Panc1 (cell line): ENCODE data around the gene FBXO9. TPM values are rescaled to one million over a fixed set of nuclear protein-coding genes. Genes with fewer than 3 reads are reported as not detected.

Experiments used
- ATAC-seq: fragments of 200-7000 bp; cut with Tn5 transposase; 2 replicates; pipeline ENCODE4 v1.9.1; 2020; ENCODE audit warnings: mild to moderate bottlenecking, moderate library complexity
- BruUV-seq: library from RNA; stranded (reverse); fragments of 400-500 nt; replicated peaks from 2 replicates; lab custom pipeline; 2021; lab: Mats Ljungman, UMichigan
- CTCF ChIA-PET: fragments of 300-600 bp; sonication (Branson Sonifier 250); formaldehyde crosslinking; loops from one replicate; lab custom pipeline; 2022; ENCODE audit warnings: antibody characterized with exemption; lab: Charles Lee
- POLR2A ChIA-PET: fragments of 300-600 bp; sonication (Branson Sonifier 250); formaldehyde crosslinking; loops from one replicate; lab custom pipeline; 2022; ENCODE audit warnings: antibody characterized with exemption; lab: Charles Lee
- DNase-seq: peaks from one replicate; pipeline ENCODE4 v3.0.0-alpha.2; 2010; ENCODE audit warnings: low read depth, low spot score
- H3K27ac ChIP-seq: 2 replicates; pipeline ENCODE4 v1.5.1; 2011; ENCODE audit warnings: mild to moderate bottlenecking, low read length, inconsistent platforms
- H3K27me3 ChIP-seq: fragments of 200-500 bp; sonication (Bioruptor generic); 2 replicates; pipeline ENCODE4 v1.6.0; 2014; ENCODE audit warnings: low read length, inconsistent platforms; ENCODE audit not compliant: control insufficient read depth, insufficient read depth
- H3K36me3 ChIP-seq: fragments of 200-500 bp; sonication (Bioruptor generic); 2 replicates; pipeline ENCODE4 v1.5.1; 2014; ENCODE audit warnings: inconsistent platforms, mild to moderate bottlenecking, low read length, moderate library complexity; ENCODE audit not compliant: control insufficient read depth, insufficient read depth
- H3K4me1 ChIP-seq: 2 replicates; pipeline ENCODE4 v1.5.1; 2011; ENCODE audit warnings: inconsistent platforms, mild to moderate bottlenecking, low read length, moderate library complexity; ENCODE audit not compliant: control insufficient read depth, insufficient read depth
- H3K4me3 ChIP-seq, 2 experiments: 2 replicates each; pipeline ENCODE4 v1.5.1; 2011 to 2012; ENCODE audit warnings: low read depth in 2 of 2, low read length in 2 of 2, mild to moderate bottlenecking in 2 of 2, inconsistent platforms in 1 of 2, moderate library complexity in 1 of 2
- H3K9me3 ChIP-seq: fragments of 200-500 bp; sonication (Bioruptor generic); 2 replicates; pipeline ENCODE4 v1.5.1; 2014; ENCODE audit warnings: low read depth, mild to moderate bottlenecking, inconsistent platforms, low read length, moderate library complexity; ENCODE audit not compliant: control insufficient read depth, insufficient read depth
- CTCF ChIP-seq: fragments of 450-650 bp; IDR thresholded peaks from 2 replicates; pipeline ENCODE4 v1.5.1; 2017; ENCODE audit warnings: mild to moderate bottlenecking
- POLR2AphosphoS5 ChIP-seq: IDR thresholded peaks from 2 replicates; pipeline ENCODE4 v1.6.1; 2012; ENCODE audit warnings: mild to moderate bottlenecking, low read depth, low read length, moderate library complexity
- REST ChIP-seq, 2 experiments: IDR thresholded peaks; 2 replicates each; pipeline ENCODE4 v1.6.1; 2011 to 2012; ENCODE audit warnings: low read depth in 2 of 2, control low read depth in 1 of 2, low read length in 1 of 2, mild to moderate bottlenecking in 1 of 2, moderate library complexity in 1 of 2; ENCODE audit not compliant: insufficient read depth in 1 of 2
- SIN3A ChIP-seq: IDR thresholded peaks from 2 replicates; pipeline ENCODE4 v1.6.1; 2012; ENCODE audit warnings: low read depth, mild to moderate bottlenecking, low read length, moderate library complexity, borderline replicate concordance; ENCODE audit not compliant: insufficient read depth
- TCF7L2 ChIP-seq: IDR thresholded peaks from 2 replicates; pipeline ENCODE4 v1.6.1; 2011; ENCODE audit warnings: mild to moderate bottlenecking, low read depth, low read length, inconsistent platforms
- in situ Hi-C: cut with HindIII; loops from 2 replicates; pipeline ENCODE4 v1.10.0; 2016; ENCODE audit warnings: low sequenced_read_pairs, low pct_unique_long_range_greater_than_20kb
- intact Hi-C: fragments of 100-400 bp; cut with micrococcal nuclease; formaldehyde crosslinking; loops from one replicate; pipeline ENCODE4 v1.10.0; 2022; ENCODE audit not compliant: unreplicated experiment
- total RNA-seq: library from RNA; stranded (reverse); gene quantifications from one replicate; pipeline ENCODE4 v1.2.1, GENCODE V29; 2021; ENCODE audit not compliant: unreplicated experiment

Gene FBXO9
- total RNA-seq, 1 experiment from 2014 or later = 60.0 TPM

GRCh38 chr6:53139841-53140413 is 74.7 kb downstream of the FBXO9 start:
- DNase-seq (no peak), ATAC-seq (no peak)
- in situ Hi-C loops (no loop called here), intact Hi-C loops (no loop called here)
- no peaks in the 10 kb centered on the region for H3K4me1 ChIP-seq
- H3K36me3 ChIP-seq = no peaks in the 10 kb centered on the region
- no TSS peak for BruUV-seq
- no peak overlapping the region for H3K4me3 ChIP-seq
- TF ChIP-seq POLR2AphosphoS5 = no peak
- TF ChIP-seq TCF7L2 = no peak
- TF ChIP-seq CTCF = no peak
- no peak for TF ChIP-seq REST (IDR thresholded peaks at IDR 0.05; ENCODE audit: insufficient read depth in 1 of 2, low read depth in 2 of 2, low read length in 1 of 2)
- TF ChIP-seq SIN3A = no peak
- H3K27ac ChIP-seq = no peak overlapping the region
- CTCF ChIA-PET = interaction anchor here (0.7 kb wide), 2 partner anchors 428 to 588 kb away, joined by 9 to 10 read pairs; no protein-coding TSS in a partner anchor
- no peaks in the 10 kb centered on the region for H3K9me3 ChIP-seq
- POLR2A ChIA-PET = no interaction called here
- peaks cover 15% of the 10 kb centered on the region; the same call in 1 of the 2 replicates for H3K27me3 ChIP-seq

- H3K36me3 ChIP-seq = no peaks in the 10 kb centered on the region
- ChIA-PET POLR2A (no interaction called here), CTCF (no interaction called here)
- BruUV-seq = no TSS peak
- no peak for ATAC-seq
- intact Hi-C loops (no loop called here), in situ Hi-C loops (no loop called here)
- H3K27ac ChIP-seq = no peak overlapping the region
- H3K4me1 ChIP-seq = no peaks in the 10 kb centered on the region
- H3K4me3 ChIP-seq = no peak overlapping the region
- peaks cover 18% of the 10 kb centered on the region; the same call in 1 of the 2 replicates for H3K27me3 ChIP-seq
- no peaks in the 10 kb centered on the region for H3K9me3 ChIP-seq
- TF ChIP-seq POLR2AphosphoS5 = no peak
- TF ChIP-seq CTCF = no peak
- TF ChIP-seq REST (IDR thresholded peaks at IDR 0.05; ENCODE audit: insufficient read depth in 1 of 2, low read depth in 2 of 2, low read length in 1 of 2) = no peak
- no peak for TF ChIP-seq SIN3A
- TF ChIP-seq TCF7L2 = no peak
- no peak for DNase-seq
Measured at GRCh38 chr6:53142810-53143209, 77.6 kb downstream of the FBXO9 start.
